Measurements from ENCODE around the gene CFAP52. TPM values are rescaled to one million over a fixed set of nuclear protein-coding genes. Genes with fewer than 3 reads are reported as not detected.

CFAP52 gene
- total RNA-seq, 1 experiment from 2014 or later: not detected

- H4K20me1 ChIP-seq (ENCODE audit: control insufficient read depth, insufficient read depth, insufficient read length): no peaks in the 10 kb centered on the region
- H3K23ac ChIP-seq (ENCODE audit: insufficient read length, low read depth, low read length): no peak overlapping the region
- Mint-ChIP-seq H3K4me3 (peak overlapping the region; percentile 8 to 57; a peak in 2 of 5 replicates), H3K9me3 (no peaks in the 10 kb centered on the region; a peak in 2 of 5 replicates), H3K27ac (peak overlapping the region; percentile 6 to 45 (median 36); a peak in 5 of 7 replicates), H3K27me3 (ENCODE audit: low read depth) (peaks cover 14% of the 10 kb centered on the region), H3K36me3 (ENCODE audit: insufficient read depth in 1 of 3, low read depth in 3 of 3) (no peaks in the 10 kb centered on the region), H3K4me1 (peaks cover 35 to 36% of the 10 kb centered on the region in 2 experiments)
- peak overlapping the region; percentile 13 for H3K27ac ChIP-seq (ENCODE audit: insufficient read length, low read depth, low read length)
- H3K14ac ChIP-seq (ENCODE audit: insufficient read depth, low read length): no peak overlapping the region
- no peak overlapping the region for H4K8ac ChIP-seq (replicated peaks; ENCODE audit: insufficient read length, low read depth, low read length)
- no peak overlapping the region for H3K18ac ChIP-seq (ENCODE audit: insufficient read length, low read depth, low read length)
- TF ChIP-seq CTCF (conservative IDR thresholded peaks at IDR 0.05): no peak
- peaks cover 17% of the 10 kb centered on the region for H3K23me2 ChIP-seq (ENCODE audit: insufficient read length, low read depth, low read length, poor library complexity, severe bottlenecking)
- WGBS (ENCODE audit: extremely low coverage, insufficient read length, low lambda C conversion rate): no CpG with 5 or more reads among the region's 3 CpGs
- no peak overlapping the region for H2BK20ac ChIP-seq (ENCODE audit: low read depth, low read length, poor library complexity, severe bottlenecking)
- no peak overlapping the region for H3K9ac ChIP-seq (ENCODE audit: extremely low read depth, insufficient read length, low read length)
- H2BK120ac ChIP-seq (ENCODE audit: low read depth, low read length, poor library complexity, severe bottlenecking): no peak overlapping the region
- DNase-seq: peak; percentile 53
- H3K27me3 ChIP-seq (ENCODE audit: insufficient read depth, low read length): peaks cover 4% of the 10 kb centered on the region; the same call in 1 of the 2 replicates
- H3K4me2 ChIP-seq (ENCODE audit: insufficient read depth, insufficient read length, low read length): peak overlapping the region; percentile 39
- no peaks in the 10 kb centered on the region; the same call in 1 of the 2 replicates for H3K79me2 ChIP-seq (ENCODE audit: insufficient read depth, low read length)
- H3K4ac ChIP-seq (ENCODE audit: low read depth, low read length): no peak overlapping the region
- no peak overlapping the region for H3T11ph ChIP-seq (ENCODE audit: low read length)
- no peaks in the 10 kb centered on the region for H3K9me3 ChIP-seq (ENCODE audit: control insufficient read depth, low read depth, low read length)
- no peaks in the 10 kb centered on the region for H3K79me1 ChIP-seq (ENCODE audit: insufficient read depth, low read depth, low read length, poor library complexity, severe bottlenecking)
- no peak overlapping the region for H2AK5ac ChIP-seq (ENCODE audit: insufficient read length, low read length)
- no peak overlapping the region for H4K91ac ChIP-seq (ENCODE audit: insufficient read length, low read depth, low read length)
- H2BK12ac ChIP-seq (ENCODE audit: insufficient read length, low read depth, low read length): no peak overlapping the region
- H2BK5ac ChIP-seq (ENCODE audit: insufficient read length, low read length): no peak overlapping the region
- no peak overlapping the region for H3K56ac ChIP-seq (ENCODE audit: insufficient read length, low read depth, low read length)
- H2BK15ac ChIP-seq (ENCODE audit: low read depth, low read length): no peak overlapping the region
- peaks cover 3% of the 10 kb centered on the region; the same call in 1 of the 2 replicates for H3K4me1 ChIP-seq (ENCODE audit: insufficient read depth, low read length)
- H2AFZ ChIP-seq (ENCODE audit: low read length): no peak overlapping the region
- H4K5ac ChIP-seq (ENCODE audit: insufficient read length, low read depth, low read length): no peak overlapping the region
Measured at GRCh38 chr17:9648521-9649110, 72.2 kb downstream of the CFAP52 start.

All from H9 (cell line).